Aorta (tissue), 5 donors: ENCODE data around the gene NAALADL2. TPM values are rescaled to one million over a fixed set of nuclear protein-coding genes. Genes with fewer than 3 reads are reported as not detected.

ENCODE experiments used
- ATAC-seq: fragments of 200-7000 bp; cut with Tn5 transposase; one replicate; pipeline ENCODE4 v1.9.1; 2022; ENCODE audit warnings: moderate library complexity; ENCODE audit not compliant: low FRiP score
- DNase-seq, 2 donors: peaks; one replicate each; pipeline ENCODE4 v3.0.0-alpha.2; 2020
- H3K27ac ChIP-seq, 2 donors: one replicate each; pipeline ENCODE4 v1.5.1; 2013; ENCODE audit warnings: low read length in 2 of 2, mild to moderate bottlenecking in 2 of 2, moderate library complexity in 2 of 2, control low read depth in 1 of 2, inconsistent platforms in 1 of 2, low read depth in 1 of 2
- H3K27me3 ChIP-seq, 2 donors: one replicate each; pipeline ENCODE4 v1.6.1; 2013; ENCODE audit warnings: control low read depth in 1 of 2, low read length in 1 of 2, mild to moderate bottlenecking in 1 of 2, moderate library complexity in 1 of 2; ENCODE audit not compliant: insufficient read depth in 2 of 2, control insufficient read depth in 1 of 2
- H3K36me3 ChIP-seq, 2 donors: one replicate each; pipeline ENCODE4 v1.6.1; 2013; ENCODE audit warnings: control low read depth in 1 of 2, low read length in 1 of 2, mild to moderate bottlenecking in 1 of 2; ENCODE audit not compliant: insufficient read depth in 2 of 2, control insufficient read depth in 1 of 2
- H3K4me1 ChIP-seq, 2 donors: one replicate each; pipeline ENCODE4 v1.6.1; 2013; ENCODE audit warnings: low read length in 2 of 2, control low read depth in 1 of 2, mild to moderate bottlenecking in 1 of 2, moderate library complexity in 1 of 2; ENCODE audit not compliant: insufficient read depth in 2 of 2, control insufficient read depth in 1 of 2
- H3K4me3 ChIP-seq, 2 donors: one replicate each; pipeline ENCODE4 v1.5.1; 2013; ENCODE audit warnings: low read length in 2 of 2, control low read depth in 1 of 2, mild to moderate bottlenecking in 1 of 2
- H3K9me3 ChIP-seq: one replicate; pipeline ENCODE4 v1.6.1; 2013; ENCODE audit warnings: mild to moderate bottlenecking, low read length; ENCODE audit not compliant: control insufficient read depth
- WGBS, 2 donors: extraction: QIAGEN DNeasy Blood & Tissue Kit; methylation state at CpG; one replicate each; pipeline ENCODE4 v1.1.7; 2013; 5-methylcytosine and 5-hydroxymethylcytosine counted together
- intact Hi-C, 2 donors: fragments of 100-400 bp; cut with DNase I; formaldehyde crosslinking; loops; one replicate each; pipeline versions ENCODE4 v1.14.2 to v1.15.0; 2022
- polyA plus RNA-seq, 2 donors: library from polyadenylated mRNA; stranded (reverse); fragments of 200-250 nt; gene quantifications; one replicate each; pipeline ENCODE4 v1.2.3, GENCODE V29; 2013
- total RNA-seq, 2 donors: library from RNA; stranded (reverse); fragmentation: NEBNext Ultra II Directional; extraction: Animal tissue kit (Norgen Biotek cat#: 25700); gene quantifications; one replicate each; pipeline ENCODE4 v1.2.1, GENCODE V29; 2021
- donor health status: healthy with polysubstance abuse.
- donor health status: Bipolar disorder and iron deficiency.
- donor health status: DM: no; HTN: no; CAD: no.
- donor health status: DM: no; HTN: no; CAD: no.
- donor health status: DM: yes; HTN: yes; CAD: no.

Gene NAALADL2
- total and polyA plus RNA-seq, 4 donors = 4.3 to 29.8 (median 11.9) TPM

- Histone ChIP-seq H3K4me3 (no peak overlapping the region), H3K27ac (no peak overlapping the region), H3K9me3 (no peaks in the 10 kb centered on the region), H3K36me3 (no peaks in the 10 kb centered on the region), H3K4me1 (no peaks in the 10 kb centered on the region), H3K27me3 (no peaks in the 10 kb centered on the region)
- DNase-seq (no peak), ATAC-seq (no peak)
- WGBS, 2 donors = 96 to 97% methylated on average over 4 of the region's 4 CpGs
- intact Hi-C loops = no loop called here
Observed at GRCh38 chr3:175288621-175289020, 429.5 kb downstream of the NAALADL2 start.

- Histone ChIP-seq H3K36me3 (no peaks in the 10 kb centered on the region), H3K4me3 (no peak overlapping the region), H3K9me3 (no peaks in the 10 kb centered on the region), H3K27ac (no peak overlapping the region), H3K4me1 (no peaks in the 10 kb centered on the region), H3K27me3 (no peaks in the 10 kb centered on the region)
- no peak for DNase-seq
- no peak for ATAC-seq
- 48 to 49% methylated on average over 2 of the region's 2 CpGs for WGBS, 2 donors
- intact Hi-C loops = no loop called here
Observed at GRCh38 chr3:175294793-175295192, 435.7 kb downstream of the NAALADL2 start.

- H3K9me3 ChIP-seq = no peaks in the 10 kb centered on the region
- WGBS, 2 donors = 58 to 60% methylated on average over 4 of the region's 4 CpGs
- H3K27ac ChIP-seq = no peak overlapping the region
- intact Hi-C loops = no loop called here
- no peaks in the 10 kb centered on the region for H3K36me3 ChIP-seq
- H3K27me3 ChIP-seq = no peaks in the 10 kb centered on the region
- ATAC-seq (no peak), DNase-seq (no peak)
- no peaks in the 10 kb centered on the region for H3K4me1 ChIP-seq
- H3K4me3 ChIP-seq = no peak overlapping the region
Observed at GRCh38 chr3:175295248-175296130, 436.4 kb downstream of the NAALADL2 start.

- Histone ChIP-seq H3K9me3 (no peaks in the 10 kb centered on the region), H3K4me1 (no peaks in the 10 kb centered on the region), H3K4me3 (no peak overlapping the region), H3K27me3 (no peaks in the 10 kb centered on the region), H3K27ac (no peak overlapping the region), H3K36me3 (no peaks in the 10 kb centered on the region)
- DNase-seq (no peak), ATAC-seq (no peak)
- intact Hi-C loops = no loop called here
- WGBS, 2 donors = 44% methylated on average over 2 of the region's 2 CpGs
Observed at GRCh38 chr3:175297216-175297615, 438.1 kb downstream of the NAALADL2 start.

GRCh38 chr3:175301741-175302140 lies 442.6 kb downstream of the NAALADL2 start:
- no peaks in the 10 kb centered on the region for H3K4me1 ChIP-seq
- H3K36me3 ChIP-seq = no peaks in the 10 kb centered on the region
- ATAC-seq (no peak), DNase-seq (no peak)
- H3K9me3 ChIP-seq = no peaks in the 10 kb centered on the region
- no peaks in the 10 kb centered on the region for H3K27me3 ChIP-seq
- 95 to 97% methylated on average over 3 of the region's 3 CpGs for WGBS, 2 donors
- H3K27ac ChIP-seq = no peak overlapping the region
- intact Hi-C loops = no loop called here
- H3K4me3 ChIP-seq = no peak overlapping the region

DNA sequence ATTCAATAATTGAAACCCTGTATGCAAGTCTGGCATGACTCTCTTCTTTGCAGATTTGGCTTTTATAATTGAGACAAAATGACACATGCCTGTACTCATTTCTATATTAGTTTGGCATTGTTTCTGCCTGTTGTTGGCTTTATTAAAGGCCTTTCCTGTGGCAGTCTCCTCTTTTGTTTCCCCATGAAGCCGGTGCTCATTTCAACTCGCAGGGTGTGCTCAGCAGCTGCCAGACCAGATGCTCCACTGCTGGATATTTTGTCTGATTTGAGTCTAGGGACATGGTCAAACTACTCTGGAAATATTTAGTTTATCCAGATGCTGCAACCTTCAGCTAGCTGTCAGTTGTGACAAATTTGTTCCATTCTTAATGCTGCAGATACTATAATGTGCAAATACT lies 445.3 kb downstream of the NAALADL2 start:
- Histone ChIP-seq H3K27ac (no peak overlapping the region), H3K9me3 (no peaks in the 10 kb centered on the region), H3K27me3 (no peaks in the 10 kb centered on the region), H3K4me1 (no peaks in the 10 kb centered on the region), H3K36me3 (no peaks in the 10 kb centered on the region), H3K4me3 (no peak overlapping the region)
- intact Hi-C loops = no loop called here
- DNase-seq = no peak
- 60 to 62% methylated on average over 2 of the region's 2 CpGs for WGBS, 2 donors
- no peak for ATAC-seq

DNA sequence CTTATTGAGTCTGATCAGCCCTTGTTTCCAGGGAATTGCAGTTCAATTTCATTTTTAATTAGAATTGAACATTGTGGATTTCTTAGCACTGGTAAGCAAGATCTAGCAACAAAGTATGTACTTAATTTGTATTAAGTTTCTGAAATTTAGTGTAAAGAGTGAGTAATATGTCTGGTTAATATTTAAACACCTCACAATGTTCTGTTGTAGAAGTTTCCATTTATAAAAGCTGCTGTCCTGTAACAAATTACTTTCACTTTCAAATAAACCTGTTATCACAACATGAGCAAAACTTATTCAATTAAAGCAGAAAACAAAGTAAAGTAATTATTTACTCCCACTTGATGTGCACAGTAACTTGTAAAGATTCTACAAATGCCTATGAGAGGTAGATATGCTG lies 448.5 kb downstream of the NAALADL2 start:
- DNase-seq (no peak), ATAC-seq (no peak)
- H3K27ac ChIP-seq = no peak overlapping the region
- H3K36me3 ChIP-seq = no peaks in the 10 kb centered on the region
- intact Hi-C loops = no loop called here
- no peak overlapping the region for H3K4me3 ChIP-seq
- H3K27me3 ChIP-seq = no peaks in the 10 kb centered on the region
- no peaks in the 10 kb centered on the region for H3K9me3 ChIP-seq
- no peaks in the 10 kb centered on the region for H3K4me1 ChIP-seq

GRCh38 chr3:175308097-175308496 lies 449.0 kb downstream of the NAALADL2 start:
- no peak overlapping the region for H3K27ac ChIP-seq
- H3K4me3 ChIP-seq = no peak overlapping the region
- no peaks in the 10 kb centered on the region for H3K4me1 ChIP-seq
- intact Hi-C loops = no loop called here
- H3K9me3 ChIP-seq = no peaks in the 10 kb centered on the region
- H3K36me3 ChIP-seq = no peaks in the 10 kb centered on the region
- WGBS, 2 donors = 90 to 92% methylated on average over 6 of the region's 6 CpGs
- no peak for ATAC-seq
- H3K27me3 ChIP-seq = no peaks in the 10 kb centered on the region
- DNase-seq = no peak

- 96% methylated on average over 2 of the region's 2 CpGs for WGBS, 2 donors
- Histone ChIP-seq H3K4me3 (no peak overlapping the region), H3K27ac (no peak overlapping the region), H3K4me1 (no peaks in the 10 kb centered on the region), H3K36me3 (no peaks in the 10 kb centered on the region), H3K9me3 (no peaks in the 10 kb centered on the region), H3K27me3 (no peaks in the 10 kb centered on the region)
- no peak for ATAC-seq
- DNase-seq = no peak
- intact Hi-C loops = no loop called here
Observed at GRCh38 chr3:175310046-175310445, 450.9 kb downstream of the NAALADL2 start.
